ENCODE data around the gene CLEC1A. TPM values are rescaled to one million over a fixed set of nuclear protein-coding genes. Genes with fewer than 3 reads are reported as not detected.

Gene CLEC1A
- total and polyA plus RNA-seq, 2 donors (not counting 3 experiments of a cell fraction or from before 2014, with no cell fraction given), result 22.0 to 24.2 TPM

DNA sequence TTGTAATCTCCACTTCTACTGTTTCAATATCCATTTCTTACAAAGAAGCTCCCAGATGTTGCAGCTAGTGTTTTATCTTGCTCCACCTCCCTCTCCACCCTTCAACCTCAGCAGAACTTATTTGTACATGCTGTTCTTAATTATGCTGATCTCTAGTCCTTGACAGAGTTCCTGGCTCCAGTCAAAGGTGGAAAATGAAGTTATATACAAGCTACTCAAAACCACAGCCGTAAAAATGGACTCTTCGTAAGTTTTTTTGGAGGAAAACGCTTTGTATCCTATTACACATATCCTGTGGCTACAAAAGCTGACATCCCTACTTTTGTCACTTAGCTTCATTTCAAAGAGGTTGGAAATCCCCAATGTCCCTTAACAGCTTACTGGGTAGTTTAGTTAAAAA, 1.3 kb downstream of the CLEC1A start:
- intact Hi-C loops (cut with micrococcal nuclease), result no loop called here

DNA sequence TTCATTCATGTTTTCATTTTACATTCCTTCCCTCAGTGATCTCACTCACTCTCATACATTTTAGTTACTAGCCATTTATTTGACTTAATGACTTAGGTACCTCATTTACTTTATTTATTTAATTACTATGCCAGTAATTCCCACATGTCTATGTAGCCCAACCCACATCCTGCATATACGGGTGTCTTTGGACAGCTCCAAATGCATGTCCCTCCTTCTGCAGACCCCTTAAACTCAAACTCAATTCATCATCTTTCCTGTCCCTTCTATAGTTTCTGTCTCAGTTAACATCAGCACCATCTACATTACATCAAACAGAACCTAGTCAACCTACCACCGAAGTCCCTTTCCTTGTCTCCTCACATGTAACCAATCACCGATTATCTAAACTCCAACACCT, 2.8 kb downstream of the CLEC1A start:
- Histone ChIP-seq H3K4me1 (ENCODE audit: control insufficient read depth, extremely low read depth, insufficient read depth, low read length) (peaks cover 7% of the 10 kb centered on the region), H3K27me3 (ENCODE audit: control insufficient read depth in 2 of 2, insufficient read depth in 2 of 2, low read length in 2 of 2) (no peaks in the 10 kb centered on the region), H2AFZ (ENCODE audit: low read depth, low read length) (no peak overlapping the region), H3K79me2 (ENCODE audit: control insufficient read depth, insufficient read depth, low read length) (peaks cover 20% of the 10 kb centered on the region), H3K9ac (replicated peaks; ENCODE audit: extremely low read depth, insufficient read depth, low read length) (no peak overlapping the region), H3K4me2 (ENCODE audit: insufficient read depth, low read length) (no peak overlapping the region), H3K9me1 (replicated peaks; ENCODE audit: control insufficient read depth, extremely low read depth, insufficient read depth, low read length) (no peaks in the 10 kb centered on the region), H3K4me3 (replicated peaks in 1 of 3; ENCODE audit: insufficient read depth in 1 of 3, low read depth in 1 of 3, low read length in 3 of 3) (no peak overlapping the region), H3K36me3 (ENCODE audit: control insufficient read depth in 2 of 2, extremely low read depth in 1 of 2, insufficient read depth in 2 of 2, low read length in 2 of 2) (no peaks in the 10 kb centered on the region), H4K20me1 (replicated peaks; ENCODE audit: control insufficient read depth, extremely low read depth, insufficient read depth, low read length) (no peaks in the 10 kb centered on the region), H3K9me3 (replicated peaks; ENCODE audit: control insufficient read depth, insufficient read depth, low read length) (no peaks in the 10 kb centered on the region), H3K27ac (ENCODE audit: insufficient read depth, low read depth, low read length) (no peak overlapping the region)
- dilution Hi-C loops (cut with MboI; ENCODE audit: extremely low pct_ligation_motif_present, low sequenced_read_pairs), result no loop called here
- intact Hi-C loops (cut with micrococcal nuclease), result no loop called here
- POLR2A ChIA-PET, result no interaction called here
- CTCF ChIA-PET, result no interaction called here
- TF ChIP-seq POLR2AphosphoS5 (IDR thresholded peaks at IDR 0.05; ENCODE audit: insufficient read depth, low read depth, low read length), result no peak
- TF ChIP-seq EZH2 (IDR thresholded peaks at IDR 0.05; ENCODE audit: borderline replicate concordance, low read depth, low read length, severe bottlenecking), result no peak
- TF ChIP-seq MYC (IDR thresholded peaks at IDR 0.05; ENCODE audit: low read depth, low read length), result no peak
- TF ChIP-seq FOS (IDR thresholded peaks at IDR 0.05; ENCODE audit: borderline replicate concordance, insufficient read depth, low read length), result no peak
- TF ChIP-seq POLR2A (IDR thresholded peaks at IDR 0.05; ENCODE audit: low read depth, low read length), result no peak
- TF ChIP-seq JUN (IDR thresholded peaks at IDR 0.05; ENCODE audit: borderline replicate concordance, insufficient read depth, insufficient read length, low read depth), result no peak
- TF ChIP-seq, protein P1, sequence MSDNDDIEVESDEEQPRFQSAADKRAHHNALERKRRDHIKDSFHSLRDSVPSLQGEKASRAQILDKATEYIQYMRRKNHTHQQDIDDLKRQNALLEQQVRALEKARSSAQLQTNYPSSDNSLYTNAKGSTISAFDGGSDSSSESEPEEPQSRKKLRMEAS (IDR thresholded peaks at IDR 0.05; ENCODE audit: insufficient read depth, insufficient read length), result no peak
- TF ChIP-seq, protein P2, sequence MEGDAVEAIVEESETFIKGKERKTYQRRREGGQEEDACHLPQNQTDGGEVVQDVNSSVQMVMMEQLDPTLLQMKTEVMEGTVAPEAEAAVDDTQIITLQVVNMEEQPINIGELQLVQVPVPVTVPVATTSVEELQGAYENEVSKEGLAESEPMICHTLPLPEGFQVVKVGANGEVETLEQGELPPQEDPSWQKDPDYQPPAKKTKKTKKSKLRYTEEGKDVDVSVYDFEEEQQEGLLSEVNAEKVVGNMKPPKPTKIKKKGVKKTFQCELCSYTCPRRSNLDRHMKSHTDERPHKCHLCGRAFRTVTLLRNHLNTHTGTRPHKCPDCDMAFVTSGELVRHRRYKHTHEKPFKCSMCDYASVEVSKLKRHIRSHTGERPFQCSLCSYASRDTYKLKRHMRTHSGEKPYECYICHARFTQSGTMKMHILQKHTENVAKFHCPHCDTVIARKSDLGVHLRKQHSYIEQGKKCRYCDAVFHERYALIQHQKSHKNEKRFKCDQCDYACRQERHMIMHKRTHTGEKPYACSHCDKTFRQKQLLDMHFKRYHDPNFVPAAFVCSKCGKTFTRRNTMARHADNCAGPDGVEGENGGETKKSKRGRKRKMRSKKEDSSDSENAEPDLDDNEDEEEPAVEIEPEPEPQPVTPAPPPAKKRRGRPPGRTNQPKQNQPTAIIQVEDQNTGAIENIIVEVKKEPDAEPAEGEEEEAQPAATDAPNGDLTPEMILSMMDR (IDR thresholded peaks at IDR 0.05; ENCODE audit: extremely low read depth in 1 of 2, insufficient read depth in 1 of 2, low read depth in 1 of 2, low read length in 2 of 2), result no peak
- no peak for FAIRE-seq
- no peak for DNase-seq (ENCODE audit: low read depth, low spot score)
- no TSS peak for BruUV-seq (replicated peaks)

More for the DNA sequence above, 1.3 kb downstream of the CLEC1A start:
- Histone ChIP-seq H2AFZ (ENCODE audit: low read depth, low read length) (peak overlapping the region; percentile 88), H3K4me2 (ENCODE audit: insufficient read depth, low read length) (peak overlapping the region; percentile 75), H3K36me3 (ENCODE audit: control insufficient read depth in 2 of 2, extremely low read depth in 1 of 2, insufficient read depth in 2 of 2, low read length in 2 of 2) (no peaks in the 10 kb centered on the region), H3K4me3 (replicated peaks in 1 of 3; ENCODE audit: insufficient read depth in 1 of 3, low read depth in 1 of 3, low read length in 3 of 3) (peak overlapping the region; percentile 19 to 63 (median 28)), H3K27ac (ENCODE audit: insufficient read depth, low read depth, low read length) (peak overlapping the region; percentile 45), H3K4me1 (ENCODE audit: control insufficient read depth, extremely low read depth, insufficient read depth, low read length) (peaks cover 7% of the 10 kb centered on the region), H3K9me1 (replicated peaks; ENCODE audit: control insufficient read depth, extremely low read depth, insufficient read depth, low read length) (no peaks in the 10 kb centered on the region), H3K79me2 (ENCODE audit: control insufficient read depth, insufficient read depth, low read length) (peaks cover 19% of the 10 kb centered on the region), H3K9me3 (replicated peaks; ENCODE audit: control insufficient read depth, insufficient read depth, low read length) (no peaks in the 10 kb centered on the region), H4K20me1 (replicated peaks; ENCODE audit: control insufficient read depth, extremely low read depth, insufficient read depth, low read length) (no peaks in the 10 kb centered on the region), H3K9ac (replicated peaks; ENCODE audit: extremely low read depth, insufficient read depth, low read length) (peak overlapping the region; percentile 80), H3K27me3 (ENCODE audit: control insufficient read depth in 2 of 2, insufficient read depth in 2 of 2, low read length in 2 of 2) (no peaks in the 10 kb centered on the region)
- POLR2A ChIA-PET, result interaction anchor here (0.6 to 1.7 kb wide), 4 partner anchors 29 to 66 kb away, joined by 3 to 7 read pairs (median 4); no protein-coding TSS in a partner anchor
- BruUV-seq (replicated peaks), result no TSS peak
- CTCF ChIA-PET, result interaction anchor here (1.0 to 2.8 kb wide), 9 partner anchors 12 to 347 kb away, joined by 3 to 22 read pairs (median 4); no protein-coding TSS in a partner anchor
- dilution Hi-C loops (cut with MboI; ENCODE audit: extremely low pct_ligation_motif_present, low sequenced_read_pairs), result no loop called here
- TF ChIP-seq POLR2A (IDR thresholded peaks at IDR 0.05; ENCODE audit: low read depth, low read length) (no peak), MYC (IDR thresholded peaks at IDR 0.05; ENCODE audit: low read depth, low read length) (no peak)
- peak; percentile 66 for DNase-seq (ENCODE audit: low read depth, low spot score)
- peak; percentile 46 for FAIRE-seq

Measured in endothelial cell of umbilical vein (primary cell).